Vagina (tissue), 2 donors: ENCODE measurements around the gene AFAP1. TPM values are rescaled to one million over a fixed set of nuclear protein-coding genes. Genes with fewer than 3 reads are reported as not detected.

Experiments
- DNase-seq, 2 donors: peaks; one replicate each; pipeline ENCODE4 v3.0.0-alpha.2; 2017; ENCODE audit errors: extremely low spot score in 2 of 2
- H3K27ac ChIP-seq: fragments of 200-600 bp; sonication (generic); one replicate; pipeline ENCODE4 v1.5.1; 2019
- H3K27me3 ChIP-seq: fragments of 200-600 bp; sonication (generic); one replicate; pipeline ENCODE4 v1.5.1; 2019
- H3K36me3 ChIP-seq, 2 donors: fragments of 200-600 bp; sonication (generic); one replicate each; pipeline ENCODE4 v1.5.1; 2017 to 2019
- H3K4me1 ChIP-seq: fragments of 200-600 bp; sonication (generic); one replicate; pipeline ENCODE4 v1.5.1; 2019
- H3K4me3 ChIP-seq, 2 donors: fragments of 200-600 bp; sonication (generic); 1 replicate in 1 of 2; 2 replicates in 1 of 2; pipeline ENCODE4 v1.5.1; 2016 to 2019
- H3K9me3 ChIP-seq: fragments of 200-600 bp; sonication (generic); one replicate; pipeline ENCODE4 v1.5.1; 2019
- POLR2A ChIP-seq, 2 donors: fragments of 450-650 bp; IDR thresholded peaks; one replicate each; pipeline ENCODE4 v1.6.1; 2017; ENCODE audit warnings: antibody characterized with exemption in 2 of 2, mild to moderate bottlenecking in 2 of 2, moderate library complexity in 2 of 2
- POLR2AphosphoS5 ChIP-seq, 2 donors: sonication (generic); formaldehyde crosslinking; IDR thresholded peaks; one replicate each; pipeline ENCODE4 v1.9.0; 2017; ENCODE audit warnings: antibody characterized with exemption in 2 of 2, mild to moderate bottlenecking in 2 of 2, low read depth in 1 of 2; ENCODE audit not compliant: insufficient read depth in 1 of 2
- intact Hi-C: fragments of 100-400 bp; cut with DNase I; formaldehyde crosslinking; loops from one replicate; pipeline ENCODE4 v1.15.1; 2023
- total RNA-seq: library from RNA; depleted of rRNA; stranded (reverse); fragments of >200 nt; gene quantifications from one replicate; pipeline ENCODE4 v1.2.3, GENCODE V29; 2016
- TF ChIP-seq, protein P1 (sequence below), 3 experiments: fragments of 450-650 bp in 2 of 3; fragments of 200-600 bp in 1 of 3; sonication (generic) in 1 of 3; IDR thresholded peaks; one replicate each; pipeline ENCODE4 v1.5.1; 2017 to 2019; ENCODE audit warnings: antibody characterized with exemption in 3 of 3, mild to moderate bottlenecking in 2 of 3, moderate library complexity in 2 of 3

The AFAP1 gene
- total RNA-seq, 1 donor from 2014 or later, result 20.4 TPM

DNA sequence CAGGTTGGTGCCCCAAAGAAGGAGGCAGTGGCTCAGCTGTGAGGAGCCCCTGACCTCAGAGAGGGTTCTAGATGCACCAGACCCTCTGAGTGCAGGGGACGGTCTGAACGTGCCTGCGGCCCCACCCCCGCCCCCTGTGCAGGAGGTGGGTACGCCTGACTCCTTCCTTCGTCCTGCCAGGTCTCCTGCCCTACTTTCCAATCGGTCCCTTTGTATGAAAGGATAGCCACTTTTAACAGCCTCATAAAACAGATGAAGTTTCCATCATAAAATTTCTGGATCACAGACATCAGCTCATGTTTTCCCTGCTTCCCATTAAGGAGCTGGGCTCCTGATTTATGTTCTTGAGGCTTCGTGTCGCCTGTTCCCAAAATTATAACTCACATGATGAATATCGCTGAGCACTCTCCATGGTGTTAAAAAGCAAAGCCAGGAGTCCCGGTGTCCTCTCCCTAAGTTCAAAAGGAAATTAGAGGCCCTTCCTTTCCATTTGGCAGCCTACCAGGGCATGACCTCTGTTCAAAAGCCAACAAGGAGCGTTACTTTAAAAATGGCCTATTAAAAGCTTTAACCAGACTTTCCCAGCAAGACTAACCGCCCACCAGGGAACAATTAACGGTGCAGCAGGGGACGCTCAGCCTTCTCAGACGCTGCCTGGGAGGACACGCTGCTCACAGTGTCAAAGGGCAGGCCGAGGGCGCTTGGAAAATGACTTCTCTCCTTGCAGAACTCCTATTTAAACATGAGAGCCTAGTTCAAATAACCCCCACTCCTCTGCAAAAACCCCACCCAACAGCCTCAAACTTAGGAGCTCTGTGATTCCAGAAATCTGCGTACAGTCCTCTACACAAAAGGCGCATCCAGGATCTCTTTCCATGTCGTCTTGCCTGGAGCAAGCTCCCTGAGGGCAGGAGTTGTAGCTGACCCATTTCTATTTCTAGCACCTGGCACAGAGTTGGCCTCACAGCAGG lies 181.9 kb downstream of the AFAP1 start:
- no peak for DNase-seq
- TF ChIP-seq POLR2A (IDR thresholded peaks at IDR 0.05) (no peak), POLR2AphosphoS5 (IDR thresholded peaks at IDR 0.05; ENCODE audit: insufficient read depth in 1 of 2, low read depth in 1 of 2) (peak; percentile 55 to 91)
- TF ChIP-seq, protein P1, sequence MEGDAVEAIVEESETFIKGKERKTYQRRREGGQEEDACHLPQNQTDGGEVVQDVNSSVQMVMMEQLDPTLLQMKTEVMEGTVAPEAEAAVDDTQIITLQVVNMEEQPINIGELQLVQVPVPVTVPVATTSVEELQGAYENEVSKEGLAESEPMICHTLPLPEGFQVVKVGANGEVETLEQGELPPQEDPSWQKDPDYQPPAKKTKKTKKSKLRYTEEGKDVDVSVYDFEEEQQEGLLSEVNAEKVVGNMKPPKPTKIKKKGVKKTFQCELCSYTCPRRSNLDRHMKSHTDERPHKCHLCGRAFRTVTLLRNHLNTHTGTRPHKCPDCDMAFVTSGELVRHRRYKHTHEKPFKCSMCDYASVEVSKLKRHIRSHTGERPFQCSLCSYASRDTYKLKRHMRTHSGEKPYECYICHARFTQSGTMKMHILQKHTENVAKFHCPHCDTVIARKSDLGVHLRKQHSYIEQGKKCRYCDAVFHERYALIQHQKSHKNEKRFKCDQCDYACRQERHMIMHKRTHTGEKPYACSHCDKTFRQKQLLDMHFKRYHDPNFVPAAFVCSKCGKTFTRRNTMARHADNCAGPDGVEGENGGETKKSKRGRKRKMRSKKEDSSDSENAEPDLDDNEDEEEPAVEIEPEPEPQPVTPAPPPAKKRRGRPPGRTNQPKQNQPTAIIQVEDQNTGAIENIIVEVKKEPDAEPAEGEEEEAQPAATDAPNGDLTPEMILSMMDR (IDR thresholded peaks at IDR 0.05), result no peak
- Histone ChIP-seq H3K4me1 (peaks cover 18% of the 10 kb centered on the region), H3K4me3 (no peak overlapping the region), H3K36me3 (peaks cover 0 to 21% of the 10 kb centered on the region in 2 donors), H3K27ac (peak overlapping the region; percentile 61), H3K27me3 (no peaks in the 10 kb centered on the region), H3K9me3 (no peaks in the 10 kb centered on the region)
- intact Hi-C loops, result no loop called here

DNA sequence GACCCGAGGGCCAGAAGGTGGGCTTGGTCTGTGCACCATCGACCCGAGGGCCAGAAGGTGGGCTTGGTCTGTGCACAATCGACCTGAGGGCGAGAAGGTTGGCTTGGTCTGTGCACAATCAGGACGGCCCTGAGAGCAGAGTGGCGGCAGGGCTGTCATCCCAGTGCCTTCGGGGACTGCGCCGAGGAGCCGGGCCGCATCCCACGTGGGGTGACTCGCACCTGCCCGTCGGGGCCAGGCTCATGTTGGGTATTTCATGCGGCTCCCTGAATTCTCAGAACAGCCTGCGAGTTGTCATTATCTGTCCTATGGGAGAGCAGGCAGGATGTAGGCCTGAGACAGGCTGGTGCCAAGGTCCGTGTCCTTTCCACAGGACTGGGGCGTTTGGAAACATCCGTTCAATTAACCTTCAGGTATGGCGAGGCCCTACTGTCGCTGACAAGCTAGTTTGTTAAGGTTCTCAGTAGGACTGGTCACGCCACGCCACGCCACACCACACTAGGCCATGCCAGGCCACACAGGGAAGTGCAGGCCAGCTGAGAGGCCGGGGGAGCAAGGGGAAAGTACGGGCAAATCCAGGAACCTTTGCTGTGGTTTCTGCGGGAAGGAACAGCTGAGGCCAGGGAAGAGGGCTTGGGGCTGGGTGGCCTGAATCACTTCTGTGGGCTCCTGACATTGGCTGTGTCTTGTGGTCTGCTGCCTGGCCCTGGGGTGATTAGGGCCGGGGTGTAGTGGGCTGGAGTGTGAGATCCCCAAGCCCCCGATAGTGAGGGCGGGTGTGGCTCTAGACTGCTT lies 182.9 kb downstream of the AFAP1 start:
- no peak for TF ChIP-seq POLR2AphosphoS5 (IDR thresholded peaks at IDR 0.05; ENCODE audit: insufficient read depth in 1 of 2, low read depth in 1 of 2)
- TF ChIP-seq POLR2A (IDR thresholded peaks at IDR 0.05), result no peak
- TF ChIP-seq, protein P1 (IDR thresholded peaks at IDR 0.05), result no peak
- Histone ChIP-seq H3K36me3 (peaks cover 0 to 11% of the 10 kb centered on the region in 2 donors), H3K27me3 (no peaks in the 10 kb centered on the region), H3K4me3 (no peak overlapping the region), H3K27ac (peak overlapping the region; percentile 61), H3K4me1 (peaks cover 18% of the 10 kb centered on the region), H3K9me3 (no peaks in the 10 kb centered on the region)
- DNase-seq, result no peak
- intact Hi-C loops, result no loop called here

DNA sequence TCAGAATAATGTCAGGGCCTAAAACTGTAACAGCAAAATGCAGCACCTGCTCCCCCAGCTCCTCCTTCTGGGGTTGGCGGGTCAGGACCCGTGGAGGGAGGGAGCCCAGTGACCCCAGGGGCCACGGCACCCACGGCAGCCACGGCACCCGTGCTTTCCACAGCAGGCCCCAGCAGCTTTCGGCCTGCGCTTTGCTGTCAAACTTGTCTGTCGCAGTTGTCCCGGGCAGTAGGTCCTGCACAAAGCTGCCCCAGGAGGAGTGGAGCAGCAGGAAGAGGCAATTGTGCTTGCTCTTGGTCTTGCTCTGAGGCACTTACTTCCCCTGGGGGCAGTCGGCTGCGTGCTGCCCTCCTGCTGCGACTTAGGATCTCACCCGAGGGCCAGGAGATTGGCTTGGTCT lies 183.6 kb downstream of the AFAP1 start:
- H3K27ac ChIP-seq, result no peak overlapping the region
- H3K4me1 ChIP-seq, result peaks cover 18% of the 10 kb centered on the region
- TF ChIP-seq POLR2A (IDR thresholded peaks at IDR 0.05) (no peak), POLR2AphosphoS5 (IDR thresholded peaks at IDR 0.05; ENCODE audit: insufficient read depth in 1 of 2, low read depth in 1 of 2) (no peak)
- TF ChIP-seq, protein P1 (IDR thresholded peaks at IDR 0.05), result no peak
- H3K4me3 ChIP-seq, result no peak overlapping the region
- H3K36me3 ChIP-seq, result peaks cover 0 to 4% of the 10 kb centered on the region in 2 donors
- DNase-seq, result no peak
- no peaks in the 10 kb centered on the region for H3K9me3 ChIP-seq
- no peaks in the 10 kb centered on the region for H3K27me3 ChIP-seq
- intact Hi-C loops, result no loop called here

DNA sequence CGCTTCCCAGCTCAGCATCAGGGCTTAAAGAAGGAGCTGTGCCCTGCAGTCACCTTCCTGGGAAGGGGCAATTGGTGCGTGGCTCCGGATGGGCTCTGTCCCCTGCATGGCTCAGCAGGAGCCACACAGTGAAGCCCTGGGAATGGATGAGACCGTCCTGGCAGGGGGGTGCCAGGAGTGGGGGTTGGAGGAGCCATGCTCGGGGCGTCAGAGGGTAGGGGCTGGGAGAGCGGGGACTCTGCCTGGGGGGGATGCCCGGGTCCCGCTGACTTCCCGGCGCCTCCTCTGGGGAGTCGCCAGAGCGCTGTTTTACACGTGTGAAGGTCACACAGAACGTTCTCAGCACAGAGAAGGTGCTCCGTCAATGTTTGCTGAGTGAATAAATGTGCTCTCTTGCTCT lies 184.1 kb downstream of the AFAP1 start:
- peaks cover 18% of the 10 kb centered on the region for H3K4me1 ChIP-seq
- intact Hi-C loops, result no loop called here
- H3K27me3 ChIP-seq, result no peaks in the 10 kb centered on the region
- no peak overlapping the region for H3K27ac ChIP-seq
- TF ChIP-seq POLR2A (IDR thresholded peaks at IDR 0.05) (no peak), POLR2AphosphoS5 (IDR thresholded peaks at IDR 0.05; ENCODE audit: insufficient read depth in 1 of 2, low read depth in 1 of 2) (no peak)
- no peaks in the 10 kb centered on the region for H3K9me3 ChIP-seq
- no peak overlapping the region for H3K4me3 ChIP-seq
- DNase-seq, result no peak
- H3K36me3 ChIP-seq, result no peaks in the 10 kb centered on the region

DNA sequence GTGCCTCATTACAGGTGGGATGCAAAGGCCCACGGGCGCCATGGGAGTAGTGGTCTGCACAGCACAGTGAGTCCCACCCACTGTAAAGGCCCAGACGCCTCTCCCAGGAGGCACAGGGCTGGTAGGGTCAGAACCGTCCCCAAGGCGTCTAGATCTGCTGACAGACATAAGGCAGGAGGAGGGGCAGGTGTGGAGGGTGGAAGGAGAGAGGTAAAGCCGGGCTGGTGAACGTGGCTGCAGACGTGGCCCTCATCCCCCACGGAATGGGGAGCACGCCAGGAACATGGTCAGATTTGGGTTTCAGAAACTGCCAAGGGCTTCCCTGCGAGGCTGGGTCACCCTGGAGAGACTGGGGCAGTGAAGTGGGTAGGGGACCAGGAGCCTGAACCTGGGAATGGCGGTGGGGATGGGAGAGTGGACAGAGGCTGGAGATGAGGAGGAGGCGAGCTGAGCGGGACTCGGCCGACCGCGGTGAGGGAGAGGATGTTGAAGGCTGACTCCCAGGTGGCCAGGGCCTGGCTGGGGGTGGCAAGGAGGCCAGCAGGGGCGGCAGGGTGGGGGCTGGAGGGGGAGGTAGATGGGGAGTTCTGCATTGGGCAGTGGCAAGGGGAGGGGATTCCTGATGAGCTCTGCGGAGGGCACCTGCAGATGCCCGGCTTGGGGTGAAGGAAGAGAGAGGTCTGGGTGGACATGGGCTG lies 184.9 kb downstream of the AFAP1 start:
- H3K27ac ChIP-seq, result no peak overlapping the region
- no peaks in the 10 kb centered on the region for H3K36me3 ChIP-seq
- no peaks in the 10 kb centered on the region for H3K27me3 ChIP-seq
- TF ChIP-seq, protein P1 (IDR thresholded peaks at IDR 0.05), result no peak
- TF ChIP-seq POLR2AphosphoS5 (IDR thresholded peaks at IDR 0.05; ENCODE audit: insufficient read depth in 1 of 2, low read depth in 1 of 2) (no peak), POLR2A (IDR thresholded peaks at IDR 0.05) (no peak)
- no peak for DNase-seq
- intact Hi-C loops, result no loop called here
- H3K4me3 ChIP-seq, result no peak overlapping the region
- H3K9me3 ChIP-seq, result no peaks in the 10 kb centered on the region
- peaks cover 18% of the 10 kb centered on the region for H3K4me1 ChIP-seq
